ENCODE data around the gene FMNL2. TPM values are rescaled to one million over a fixed set of nuclear protein-coding genes. Genes with fewer than 3 reads are reported as not detected.
"Not testable (repeated sequence)": the region's sequence is repeated elsewhere in the genome, so short reads cannot be mapped to it uniquely, and the experiment has no call there.

FMNL2 gene
- total RNA-seq, 1 experiment from 2014 or later, result 43.1 TPM

- no peak overlapping the region for H3K27ac ChIP-seq (ENCODE audit: low read depth, low read length, poor library complexity, severe bottlenecking)
- no peaks in the 10 kb centered on the region for H3K36me3 ChIP-seq (ENCODE audit: insufficient read depth, low read length, poor library complexity, severe bottlenecking)
- POLR2A ChIA-PET (ENCODE audit: low non-redundant PET), result no interaction called here
- no peaks in the 10 kb centered on the region for H3K27me3 ChIP-seq (replicated peaks; ENCODE audit: insufficient read depth, low read depth, low read length, poor library complexity)
- CTCF ChIA-PET, result no interaction called here
- no peaks in the 10 kb centered on the region for H3K4me1 ChIP-seq (ENCODE audit: insufficient read depth, low read length, poor library complexity, severe bottlenecking)
- TF ChIP-seq EZH2 (IDR thresholded peaks at IDR 0.05; ENCODE audit: borderline replicate concordance, low read depth, low read length, poor library complexity, severe bottlenecking) (no peak), CTCF (conservative IDR thresholded peaks at IDR 0.05; ENCODE audit: low read depth, low read length) (no peak)
- no peak overlapping the region for H3K4me3 ChIP-seq (ENCODE audit: low read depth, low read length, poor library complexity, severe bottlenecking)
- BruUV-seq (replicated peaks), result no TSS peak
- no peaks in the 10 kb centered on the region for H3K9me3 ChIP-seq (ENCODE audit: low read depth, low read length, poor library complexity, severe bottlenecking)
- no peak for DNase-seq (ENCODE audit: low spot score)
- intact Hi-C loops (cut with micrococcal nuclease; ENCODE audit: unreplicated experiment), result no loop called here
Measured at GRCh38 chr2:152319822-152320570, 15.0 kb upstream of the FMNL2 start.

GRCh38 chr2:152320814-152321213, 14.2 kb upstream of the FMNL2 start:
- intact Hi-C loops (cut with micrococcal nuclease; ENCODE audit: unreplicated experiment), result no loop called here
- CTCF ChIA-PET, result interaction anchor here (1.0 kb wide), 1 partner anchor 15 kb away, joined by 3 read pairs; the partner anchor contains the start of gene FMNL2

GRCh38 chr2:152322222-152322621, 12.8 kb upstream of the FMNL2 start:
- no peak for DNase-seq (ENCODE audit: low spot score)
- POLR2A ChIA-PET (ENCODE audit: low non-redundant PET), result interaction anchor here (0.6 kb wide), 1 partner anchor 83 kb away, joined by 3 read pairs; no protein-coding TSS in a partner anchor
- BruUV-seq (replicated peaks), result no TSS peak
- no peaks in the 10 kb centered on the region for H3K36me3 ChIP-seq (ENCODE audit: insufficient read depth, low read length, poor library complexity, severe bottlenecking)
- no peak overlapping the region for H3K27ac ChIP-seq (ENCODE audit: low read depth, low read length, poor library complexity, severe bottlenecking)
- H3K9me3 ChIP-seq (ENCODE audit: low read depth, low read length, poor library complexity, severe bottlenecking), result no peaks in the 10 kb centered on the region
- TF ChIP-seq EZH2 (IDR thresholded peaks at IDR 0.05; ENCODE audit: borderline replicate concordance, low read depth, low read length, poor library complexity, severe bottlenecking), result no peak
- no peak for TF ChIP-seq CTCF (conservative IDR thresholded peaks at IDR 0.05; ENCODE audit: low read depth, low read length)
- H3K4me3 ChIP-seq (ENCODE audit: low read depth, low read length, poor library complexity, severe bottlenecking), result no peak overlapping the region
- H3K4me1 ChIP-seq (ENCODE audit: insufficient read depth, low read length, poor library complexity, severe bottlenecking), result no peaks in the 10 kb centered on the region
- no peaks in the 10 kb centered on the region for H3K27me3 ChIP-seq (replicated peaks; ENCODE audit: insufficient read depth, low read depth, low read length, poor library complexity)
- CTCF ChIA-PET, result no interaction called here
- intact Hi-C loops (cut with micrococcal nuclease; ENCODE audit: unreplicated experiment), result no loop called here

More at GRCh38 chr2:152320814-152321213, 14.2 kb upstream of the FMNL2 start:
- no peak for DNase-seq (ENCODE audit: low spot score)
- no peaks in the 10 kb centered on the region for H3K27me3 ChIP-seq (replicated peaks; ENCODE audit: insufficient read depth, low read depth, low read length, poor library complexity)
- no peak overlapping the region for H3K4me3 ChIP-seq (ENCODE audit: low read depth, low read length, poor library complexity, severe bottlenecking)
- H3K4me1 ChIP-seq (ENCODE audit: insufficient read depth, low read length, poor library complexity, severe bottlenecking), result no peaks in the 10 kb centered on the region
- no TSS peak for BruUV-seq (replicated peaks)
- no peak overlapping the region for H3K27ac ChIP-seq (ENCODE audit: low read depth, low read length, poor library complexity, severe bottlenecking)
- H3K36me3 ChIP-seq (ENCODE audit: insufficient read depth, low read length, poor library complexity, severe bottlenecking), result no peaks in the 10 kb centered on the region
- H3K9me3 ChIP-seq (ENCODE audit: low read depth, low read length, poor library complexity, severe bottlenecking), result no peaks in the 10 kb centered on the region
- POLR2A ChIA-PET (ENCODE audit: low non-redundant PET), result interaction anchor here (0.7 kb wide), 1 partner anchor 154 kb away, joined by 3 read pairs; no protein-coding TSS in a partner anchor
- TF ChIP-seq EZH2 (IDR thresholded peaks at IDR 0.05; ENCODE audit: borderline replicate concordance, low read depth, low read length, poor library complexity, severe bottlenecking) (no peak), CTCF (conservative IDR thresholded peaks at IDR 0.05; ENCODE audit: low read depth, low read length) (no peak)

- BruUV-seq (replicated peaks); H3K9me3 ChIP-seq (ENCODE audit: low read depth, low read length, poor library complexity, severe bottlenecking); CTCF ChIA-PET; intact Hi-C loops (cut with micrococcal nuclease; ENCODE audit: unreplicated experiment); H3K4me3 ChIP-seq (ENCODE audit: low read depth, low read length, poor library complexity, severe bottlenecking); H3K27ac ChIP-seq (ENCODE audit: low read depth, low read length, poor library complexity, severe bottlenecking); H3K27me3 ChIP-seq (replicated peaks; ENCODE audit: insufficient read depth, low read depth, low read length, poor library complexity); DNase-seq (ENCODE audit: low spot score); H3K4me1 ChIP-seq (ENCODE audit: insufficient read depth, low read length, poor library complexity, severe bottlenecking); H3K36me3 ChIP-seq (ENCODE audit: insufficient read depth, low read length, poor library complexity, severe bottlenecking); POLR2A ChIA-PET (ENCODE audit: low non-redundant PET): not testable (repeated sequence)
Measured at GRCh38 chr2:152325126-152325525, 9.8 kb upstream of the FMNL2 start.

Measured in A673 (cell line).